GM19240 (cell line): Measurements from ENCODE around the gene GNG7.
"Not testable (repeated sequence)": the region's sequence is repeated elsewhere in the genome, so short reads cannot be mapped to it uniquely, and the experiment has no call there.

ENCODE experiments used
- DNase-seq: peaks from one replicate; pipeline ENCODE4 v3.0.0; 2011; ENCODE audit warnings: low spot score; ENCODE audit not compliant: insufficient read length

Gene GNG7

DNA sequence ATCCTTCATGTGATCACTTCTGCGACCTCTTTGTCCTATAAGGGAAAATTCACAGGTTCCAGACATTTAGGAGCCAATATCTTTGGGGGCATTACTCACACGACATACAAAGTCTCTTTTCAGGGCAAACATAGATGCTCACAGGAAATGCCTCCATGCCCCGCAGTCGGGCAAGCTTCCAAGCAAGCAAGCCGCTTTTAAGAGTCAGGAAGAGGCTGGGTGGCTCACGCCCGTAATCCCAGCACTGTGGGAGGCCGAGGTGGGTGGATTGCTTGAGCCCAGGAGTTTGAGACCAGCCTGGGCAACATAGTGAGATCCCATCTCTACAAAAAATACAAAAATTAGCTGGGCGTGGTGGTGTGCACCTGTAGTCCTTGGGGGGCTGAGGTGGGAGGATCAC is 96.6 kb downstream of the GNG7 start:
- not testable (repeated sequence) for DNase-seq

- no peak for DNase-seq
Observed at GRCh38 chr19:2604747-2605329, 97.7 kb downstream of the GNG7 start.

DNA sequence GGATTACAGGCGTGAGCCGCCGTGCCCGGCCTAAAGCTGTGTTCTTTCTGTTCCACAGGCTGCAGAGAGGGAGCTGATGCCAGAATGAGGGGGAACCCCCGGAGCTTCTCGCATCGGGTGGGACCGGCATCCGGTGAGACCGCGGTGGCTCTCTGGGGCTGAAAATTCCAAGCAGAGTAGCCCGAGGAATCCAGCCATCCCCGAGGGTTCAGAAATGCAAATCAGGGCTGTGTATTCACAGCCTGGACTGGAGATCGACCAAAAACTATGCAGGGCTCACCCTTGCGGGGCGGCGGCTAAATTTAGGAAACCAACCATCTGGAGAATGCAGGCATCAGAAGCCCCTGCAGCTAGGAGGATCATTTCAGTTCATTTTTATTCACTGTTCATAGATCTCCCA is 99.2 kb downstream of the GNG7 start:
- DNase-seq = no peak

DNA sequence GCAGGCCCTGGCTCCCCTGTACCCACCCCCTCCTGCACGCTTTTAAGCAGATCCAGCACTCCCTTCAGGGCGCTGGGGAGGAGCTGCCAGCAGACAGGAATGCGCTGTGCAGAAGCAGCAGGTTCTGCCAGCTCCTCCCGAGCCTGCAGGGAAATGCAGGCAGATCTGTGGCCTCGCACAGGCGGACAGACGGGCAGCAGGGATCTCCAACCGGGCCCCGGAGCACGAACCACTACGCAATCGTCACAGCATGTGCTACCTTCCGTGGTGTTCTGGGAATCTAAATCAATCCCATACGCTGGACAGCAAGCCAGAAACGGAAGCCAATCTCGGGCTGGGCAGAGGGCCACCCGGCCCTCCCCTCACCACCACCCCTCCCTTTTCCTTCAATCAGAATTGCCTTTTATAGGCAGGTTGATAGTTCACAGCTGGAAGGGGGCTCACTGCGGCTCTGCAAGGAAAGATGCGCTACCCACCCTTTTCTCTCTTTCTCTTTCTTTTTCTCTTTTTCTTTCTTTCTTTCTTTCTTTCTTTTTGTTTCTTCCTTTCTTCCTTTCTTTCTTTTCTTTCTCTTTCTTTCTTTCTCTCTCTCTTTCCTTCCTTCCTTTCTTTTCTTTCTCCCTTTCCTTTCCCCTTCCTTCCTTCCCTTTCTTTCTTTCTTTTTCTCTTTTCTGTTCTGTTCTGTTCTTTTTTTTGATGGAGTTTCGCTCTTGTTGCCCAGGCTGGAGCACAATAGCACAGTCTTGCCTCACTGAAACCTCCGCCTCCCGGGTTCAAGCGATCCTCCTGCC is 99.9 kb downstream of the GNG7 start:
- no peak for DNase-seq

DNA sequence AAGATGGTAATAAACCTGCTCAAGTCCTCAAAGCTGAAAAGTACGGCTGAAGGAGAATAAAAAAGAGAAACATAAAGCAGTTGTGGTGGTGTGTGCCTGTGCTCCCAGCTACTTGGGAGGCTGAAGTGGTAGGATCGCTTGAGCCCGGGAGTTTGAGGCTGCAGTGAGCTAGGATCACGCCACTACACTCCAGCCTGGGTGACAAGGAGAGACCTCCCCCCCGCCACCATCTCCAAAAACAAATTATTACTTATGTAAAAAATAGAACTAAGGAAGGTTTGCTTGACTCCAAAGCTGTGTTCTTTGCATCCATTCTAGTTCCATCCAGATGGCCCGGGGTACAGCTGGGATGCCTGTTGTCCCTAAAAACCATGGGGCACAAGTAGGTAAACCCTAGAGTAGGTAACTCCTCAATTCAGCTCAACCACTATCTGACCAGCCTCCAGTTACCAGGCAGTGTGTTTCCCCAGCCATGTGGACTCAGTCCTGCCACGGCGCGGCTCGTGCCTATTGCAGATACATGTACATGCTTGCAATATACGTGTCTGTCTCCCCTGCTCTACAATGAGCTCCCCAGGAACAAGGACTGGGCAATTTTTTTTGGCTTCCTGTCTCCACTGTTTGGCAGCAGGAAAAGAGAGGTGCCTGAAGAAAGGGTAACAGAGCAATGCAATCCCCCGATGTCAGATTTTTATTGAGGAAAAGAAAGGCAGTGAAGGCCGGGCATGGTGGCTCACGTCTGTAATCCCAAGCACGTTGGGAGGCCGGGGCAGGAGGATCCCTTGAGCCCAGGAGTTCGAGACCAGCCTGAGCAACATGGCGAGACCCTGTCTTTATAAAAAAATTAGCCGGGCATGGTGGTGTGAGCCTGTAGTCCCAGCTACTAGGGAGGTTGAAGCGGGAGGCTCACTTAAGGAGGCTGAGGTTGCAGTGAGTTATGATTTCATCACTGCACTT is 101.3 kb downstream of the GNG7 start:
- no peak for DNase-seq

DNA sequence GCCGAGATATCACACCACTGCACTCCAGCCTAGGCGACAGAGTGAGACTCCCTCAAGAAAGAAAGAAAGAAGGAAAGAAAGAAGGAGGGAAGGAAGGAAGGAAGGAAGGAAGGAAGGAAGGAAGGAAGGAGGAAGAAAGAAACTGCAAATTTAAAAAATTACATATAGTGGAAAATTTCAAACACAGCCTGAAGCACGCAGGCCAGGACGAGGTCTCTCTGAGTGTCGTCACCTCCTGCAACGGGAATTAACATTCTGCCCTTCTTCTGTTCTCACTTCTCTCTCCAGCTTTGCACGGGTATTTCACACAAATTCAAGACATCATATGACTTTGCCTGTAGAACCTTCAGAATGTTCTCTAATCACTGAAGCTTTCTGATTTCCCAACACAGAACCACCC is 108.2 kb downstream of the GNG7 start:
- DNase-seq = no peak

DNA sequence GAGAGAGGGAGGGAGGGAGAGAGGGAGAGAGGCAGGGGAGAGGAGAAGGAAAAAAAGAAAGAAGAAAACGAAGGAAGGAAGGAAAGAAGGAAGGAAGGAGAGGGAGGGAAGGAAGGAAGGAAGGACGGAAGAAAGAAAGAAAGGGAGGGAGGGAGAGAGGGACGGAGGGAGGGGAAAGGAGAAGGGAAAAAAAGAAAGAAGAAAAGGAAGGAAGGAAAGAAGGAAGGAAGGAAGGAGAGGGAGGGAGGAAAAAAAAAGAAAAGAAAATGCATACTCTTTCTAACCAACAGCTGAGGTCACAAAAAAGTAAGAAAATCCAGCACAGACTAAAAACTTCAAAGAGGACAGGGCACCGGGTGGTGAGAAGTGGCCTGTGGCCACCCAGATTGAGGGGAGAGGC is 109.7 kb downstream of the GNG7 start:
- DNase-seq = no peak

- DNase-seq = no peak
Observed at GRCh38 chr19:2591537-2592291, 110.8 kb downstream of the GNG7 start.

- DNase-seq = no peak
Observed at GRCh38 chr19:2590630-2591399, 111.7 kb downstream of the GNG7 start.

DNA sequence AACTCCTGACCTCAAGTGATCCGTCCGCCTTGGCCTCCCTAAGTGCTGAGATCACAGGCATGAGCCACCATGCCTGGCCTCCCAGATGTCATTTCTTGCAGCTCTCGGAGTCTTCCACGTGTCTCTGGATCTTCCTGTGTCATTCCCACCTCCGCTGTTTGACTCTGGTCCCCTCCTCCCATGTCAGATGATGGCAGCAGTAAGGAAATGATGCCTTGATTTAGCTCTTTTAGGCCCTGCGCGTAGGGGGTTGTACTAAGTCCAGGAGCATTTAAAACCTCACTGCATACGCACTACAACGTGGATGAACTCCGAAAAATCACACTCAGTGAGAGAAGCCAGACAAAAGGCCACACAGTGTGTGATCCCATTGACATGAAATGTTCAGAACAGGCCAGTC is 113.1 kb downstream of the GNG7 start:
- no peak for DNase-seq

- no peak for DNase-seq
Observed at GRCh38 chr19:2588081-2588777, 114.3 kb downstream of the GNG7 start.

- DNase-seq = no peak
Observed at GRCh38 chr19:2587001-2587719, 115.3 kb downstream of the GNG7 start.

GRCh38 chr19:2586196-2586595 is 116.3 kb downstream of the GNG7 start:
- no peak for DNase-seq

- no peak for DNase-seq
Observed at GRCh38 chr19:2584002-2584401, 118.5 kb downstream of the GNG7 start.

GRCh38 chr19:2582984-2583956 is 119.2 kb downstream of the GNG7 start:
- no peak for DNase-seq

GRCh38 chr19:2580396-2580795 is 122.1 kb downstream of the GNG7 start:
- not testable (repeated sequence) for DNase-seq

- DNase-seq = no peak
Observed at GRCh38 chr19:2579678-2580280, 122.7 kb downstream of the GNG7 start.
